Stimulated activated CD8-positive, alpha-beta memory T cell treated with anti-CD3 and anti-CD28 coated beads, Interleukin-7, amount 100 ng/mL, for 1 hour (primary cell): ENCODE data around the gene MCF2L2.

ENCODE experiments used
- DNase-seq, 2 donors: peaks; one replicate each; pipeline ENCODE4 v3.0.0-alpha.2; 2020; ENCODE audit warnings: low read depth in 2 of 2

MCF2L2 gene

DNA sequence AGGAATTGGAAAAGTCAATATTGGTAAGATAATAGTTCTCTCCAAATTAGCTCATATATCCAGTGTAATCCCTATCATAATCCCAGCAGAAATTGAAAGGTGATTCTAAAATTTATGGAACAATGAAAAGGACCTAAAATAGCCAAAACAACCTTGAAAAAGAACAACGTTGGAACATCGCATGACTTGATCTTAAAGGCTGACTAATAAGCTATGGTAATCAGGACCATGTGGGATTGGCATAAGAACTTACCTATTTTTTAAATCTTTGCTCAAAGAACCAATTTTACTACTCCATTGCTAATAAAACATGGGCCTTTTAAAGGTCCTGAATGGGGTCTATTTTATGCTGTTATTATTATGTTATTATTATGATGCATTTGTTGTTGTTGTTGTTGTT, 134.5 kb downstream of the MCF2L2 start:
- DNase-seq: no peak

DNA sequence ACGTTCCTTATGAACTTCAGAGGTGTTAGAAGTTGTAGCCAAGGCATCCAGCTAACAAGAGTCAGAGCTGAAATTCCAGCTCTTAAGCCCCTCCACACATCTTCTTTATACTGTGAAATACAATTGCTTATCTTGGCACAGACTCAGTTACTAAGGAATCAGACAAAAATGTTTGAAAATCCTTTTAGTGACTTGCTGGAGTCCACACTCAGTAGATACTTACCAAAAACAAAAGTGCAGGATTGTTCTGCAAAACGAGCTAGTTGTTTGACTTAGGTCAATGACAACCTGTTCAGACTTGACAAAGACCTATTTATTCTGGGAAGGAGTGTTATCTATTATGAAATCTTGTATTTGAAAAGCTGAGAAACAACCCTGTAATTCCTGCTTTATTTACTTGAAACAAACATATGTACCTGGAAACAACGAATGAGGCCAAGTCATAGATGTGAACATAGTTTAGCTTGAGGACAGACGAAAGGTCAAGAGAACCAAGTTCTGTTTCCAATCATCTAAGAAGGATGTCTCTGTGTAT, 136.9 kb downstream of the MCF2L2 start:
- DNase-seq: no peak

DNA sequence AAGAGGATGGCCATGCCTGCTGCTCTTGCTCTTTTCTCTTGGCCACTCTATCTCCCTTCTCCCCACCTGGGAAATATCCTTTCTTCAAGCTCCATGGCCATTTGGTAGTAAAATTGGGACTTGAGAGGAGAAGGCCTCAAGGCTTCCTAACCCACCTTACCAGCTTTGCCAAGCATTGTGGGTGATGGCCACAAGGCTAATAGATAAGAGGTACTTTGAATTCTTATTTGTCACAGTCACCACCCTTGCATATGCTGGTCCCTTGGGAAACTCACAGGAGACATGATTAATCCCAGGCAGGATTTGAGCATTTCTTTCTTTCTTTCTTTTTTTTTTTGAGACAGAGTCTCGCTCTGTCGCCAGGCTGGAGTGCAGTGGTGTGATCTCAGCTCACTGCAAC, 138.2 kb downstream of the MCF2L2 start:
- no peak for DNase-seq

DNA sequence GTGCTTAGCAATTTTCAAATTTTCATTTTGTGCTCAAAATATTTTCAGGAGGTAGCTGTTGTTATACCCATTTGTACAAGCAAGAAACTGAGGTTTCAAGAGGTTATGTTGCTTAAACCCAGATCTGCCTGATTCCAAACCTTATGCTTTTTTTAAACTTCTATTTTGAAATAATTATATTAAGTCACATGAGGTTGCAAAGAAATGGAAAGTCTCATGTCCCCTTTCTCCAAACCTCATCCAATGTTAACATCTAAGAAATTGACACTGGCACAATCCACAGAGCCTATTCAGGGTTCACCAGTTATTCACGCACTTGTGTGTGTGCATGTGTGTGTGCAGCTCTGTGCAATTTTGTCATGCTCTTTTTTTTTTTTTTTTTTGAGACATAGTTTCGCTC, 140.3 kb downstream of the MCF2L2 start:
- no peak for DNase-seq

DNA sequence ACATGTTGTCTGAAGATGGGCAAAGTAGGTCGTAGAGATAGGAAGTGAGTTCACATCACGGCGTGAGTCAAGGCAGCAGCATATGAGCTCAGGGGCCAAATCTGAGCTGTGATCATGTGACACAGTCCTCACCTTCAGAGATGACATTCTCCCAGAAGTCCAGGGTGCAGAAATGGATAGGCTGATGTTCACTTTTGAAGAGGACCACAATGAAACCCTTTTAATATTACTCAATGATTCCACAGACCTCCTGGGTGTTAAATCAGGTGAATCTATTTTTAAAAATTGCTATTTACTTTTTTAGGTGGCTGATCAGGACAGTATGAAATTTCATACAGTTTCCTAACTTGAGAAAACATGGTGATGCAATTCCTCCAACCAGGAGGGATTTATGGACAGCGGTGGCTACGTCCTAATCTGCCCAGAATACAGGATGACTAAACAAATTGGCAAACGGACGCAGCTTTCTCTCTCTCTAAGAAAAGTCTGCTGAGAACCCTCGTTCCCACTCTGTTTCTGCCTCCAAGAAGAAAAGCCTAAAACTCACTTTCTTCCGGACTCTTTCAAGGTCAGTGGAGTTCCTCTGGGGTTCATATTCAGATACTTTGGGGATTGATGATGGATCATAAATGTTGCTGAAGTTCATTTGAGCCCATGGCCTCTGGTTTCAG, 141.0 kb downstream of the MCF2L2 start:
- DNase-seq: no peak

DNA sequence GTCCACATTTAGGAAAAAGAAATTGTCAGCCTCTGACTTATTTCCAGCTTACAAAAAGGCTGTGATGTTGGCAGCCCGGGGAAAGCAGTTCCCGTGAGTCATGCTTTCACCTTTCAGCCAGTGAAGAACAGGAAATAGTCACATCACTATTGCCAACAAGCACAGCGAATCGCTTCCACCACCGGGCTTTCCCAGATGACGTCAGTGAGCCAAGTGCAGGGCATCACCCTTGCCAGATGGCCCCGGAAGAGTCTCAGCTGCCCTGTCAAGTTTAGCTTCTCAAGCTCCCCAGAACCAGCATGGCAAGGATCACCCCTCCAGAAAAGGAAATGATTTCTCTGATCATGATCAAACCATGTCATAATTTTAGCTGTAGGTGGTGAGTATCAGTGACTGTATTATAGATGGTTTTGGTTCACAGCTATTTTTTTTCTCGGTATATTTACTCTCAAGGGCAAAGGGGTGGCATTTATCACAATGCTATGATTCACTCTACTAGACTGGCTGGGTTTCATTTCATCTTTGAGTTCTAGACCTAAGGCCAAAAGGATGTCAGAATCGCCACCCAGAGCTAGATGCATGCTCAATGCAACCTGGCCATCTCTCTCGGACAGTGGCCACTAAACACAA, 142.5 kb downstream of the MCF2L2 start:
- DNase-seq: peak; percentile 77

DNA sequence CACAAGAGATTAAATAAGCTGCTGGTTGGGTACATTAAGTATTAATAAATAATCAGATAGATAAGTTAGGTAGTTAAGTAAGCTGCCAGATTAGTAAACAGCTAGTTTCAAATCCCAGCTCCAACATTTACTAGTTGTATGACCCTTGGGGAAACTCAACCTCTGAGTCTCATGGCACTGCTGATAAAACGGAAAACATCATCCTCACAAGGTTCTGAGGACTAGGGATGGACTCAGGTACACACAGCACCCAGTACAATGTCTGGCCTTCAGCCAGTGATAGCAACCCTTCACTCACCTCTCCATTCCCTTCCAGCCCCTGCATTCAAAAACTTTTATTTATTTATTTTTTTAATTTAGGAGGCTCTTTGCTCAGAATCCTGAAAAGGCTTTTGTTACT, 143.1 kb downstream of the MCF2L2 start:
- DNase-seq: no peak

DNA sequence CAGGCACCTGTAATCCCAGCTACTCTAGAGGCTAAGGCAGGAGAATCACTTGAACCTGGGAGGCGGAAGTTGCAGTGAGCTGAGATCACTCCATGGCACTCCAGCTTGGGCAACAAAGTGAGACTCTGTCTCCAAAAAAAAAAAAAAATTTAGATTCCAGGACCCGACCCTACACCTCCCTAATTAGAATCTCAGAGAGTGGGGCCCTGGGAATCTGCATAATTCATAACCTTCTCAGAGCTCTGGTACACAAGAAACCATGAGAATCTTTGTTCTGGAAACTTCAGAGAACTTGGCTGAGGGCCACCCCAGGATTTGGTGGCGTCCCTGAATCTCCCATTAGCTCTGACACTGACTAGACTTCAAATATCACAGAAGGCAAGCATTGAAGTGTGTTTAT, 143.8 kb downstream of the MCF2L2 start:
- no peak for DNase-seq

DNA sequence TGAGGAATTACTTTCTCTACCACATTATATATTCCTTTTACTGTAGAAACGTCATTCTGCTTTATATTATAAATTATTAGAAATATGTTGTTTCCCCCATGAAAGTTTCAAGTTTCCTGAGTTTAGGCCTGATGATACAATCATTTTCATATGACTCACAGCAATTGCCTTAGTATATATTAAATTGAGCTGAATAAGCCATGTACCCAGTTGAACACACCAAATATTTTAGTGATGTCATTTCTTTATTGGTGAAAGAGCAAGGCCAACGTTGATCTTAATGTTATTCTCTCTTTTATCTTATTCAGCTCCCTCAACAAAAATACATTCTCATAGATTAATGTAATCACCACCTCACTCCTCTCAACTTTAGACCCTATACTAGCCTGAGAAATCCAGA, 144.5 kb downstream of the MCF2L2 start:
- DNase-seq: no peak

DNA sequence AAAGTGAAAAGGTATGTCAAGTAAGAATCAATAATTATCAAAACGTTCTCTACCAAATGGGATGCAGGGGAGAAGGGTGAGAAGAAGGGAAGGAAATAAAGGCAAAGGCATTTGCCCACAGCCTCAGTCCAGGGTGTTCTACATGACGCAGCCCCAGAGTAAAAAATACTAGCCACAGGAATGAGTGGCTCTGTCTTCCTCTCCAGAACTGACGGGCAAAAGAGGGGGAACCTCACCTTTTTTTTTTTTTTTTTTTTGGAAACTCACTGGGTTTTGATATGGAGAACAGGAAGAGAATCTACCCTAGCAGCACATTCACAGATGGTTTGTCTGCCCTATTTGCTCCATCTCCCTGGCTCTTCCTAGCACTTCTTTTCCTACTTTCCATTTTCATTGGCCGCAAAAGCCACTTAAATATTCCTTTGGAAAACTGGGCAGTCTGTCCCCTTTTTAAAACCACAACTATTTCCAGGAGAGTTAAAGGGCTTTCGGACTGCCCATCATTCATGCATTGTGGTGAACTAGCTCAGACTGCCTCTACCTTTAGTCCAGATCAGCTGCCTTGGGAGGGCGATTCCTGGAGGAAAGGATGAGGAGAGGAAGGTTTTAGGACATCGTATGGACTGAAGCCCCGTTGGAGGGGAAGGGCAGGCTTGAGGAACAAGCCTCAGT, 147.2 kb downstream of the MCF2L2 start:
- no peak for DNase-seq

DNA sequence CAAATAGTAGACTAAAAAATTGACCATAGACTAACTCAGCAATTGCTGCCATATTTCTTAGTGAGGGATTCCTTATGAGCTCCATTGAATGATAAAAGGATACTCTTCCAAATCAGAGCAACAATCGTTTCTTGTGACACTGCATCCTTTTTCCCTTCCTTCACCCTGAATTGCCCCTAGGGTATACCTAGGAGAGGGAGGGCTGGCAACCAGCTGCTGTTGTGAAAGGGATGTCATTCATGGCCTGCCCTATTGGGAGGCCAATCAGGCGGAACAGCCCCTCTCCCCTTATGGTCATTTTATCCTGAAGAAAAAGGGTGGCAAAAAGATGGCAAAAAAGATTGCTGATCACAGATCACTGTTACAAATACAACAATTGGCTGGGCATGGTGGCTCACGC, 149.0 kb downstream of the MCF2L2 start:
- no peak for DNase-seq

DNA sequence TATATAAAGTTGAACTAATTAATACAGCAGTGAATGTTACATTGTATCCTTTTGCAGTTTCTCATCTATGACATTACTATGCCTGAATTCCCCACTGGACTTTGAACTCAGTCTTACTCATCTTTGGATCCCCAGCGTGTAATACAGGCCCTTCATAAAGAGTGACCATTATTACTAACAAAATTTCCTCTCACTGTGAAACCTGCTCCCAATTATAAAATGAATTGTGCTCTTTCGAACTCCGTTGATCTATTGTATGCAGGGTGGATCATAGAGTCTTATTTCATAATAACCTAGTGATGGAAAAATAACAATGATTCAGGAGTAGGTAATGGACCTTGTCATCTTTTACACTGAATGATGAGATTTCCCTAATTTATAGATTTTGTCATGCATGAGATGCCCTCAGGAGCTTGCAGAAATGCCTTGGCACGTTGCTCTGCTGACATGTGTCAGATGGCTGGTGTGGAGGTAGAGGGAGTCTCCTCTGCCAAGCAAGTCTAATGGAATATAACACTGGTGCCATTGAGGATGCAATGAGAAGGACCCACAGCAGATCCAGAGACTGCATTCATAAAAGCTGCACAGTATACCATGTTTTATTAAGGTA, 149.8 kb downstream of the MCF2L2 start:
- no peak for DNase-seq

DNA sequence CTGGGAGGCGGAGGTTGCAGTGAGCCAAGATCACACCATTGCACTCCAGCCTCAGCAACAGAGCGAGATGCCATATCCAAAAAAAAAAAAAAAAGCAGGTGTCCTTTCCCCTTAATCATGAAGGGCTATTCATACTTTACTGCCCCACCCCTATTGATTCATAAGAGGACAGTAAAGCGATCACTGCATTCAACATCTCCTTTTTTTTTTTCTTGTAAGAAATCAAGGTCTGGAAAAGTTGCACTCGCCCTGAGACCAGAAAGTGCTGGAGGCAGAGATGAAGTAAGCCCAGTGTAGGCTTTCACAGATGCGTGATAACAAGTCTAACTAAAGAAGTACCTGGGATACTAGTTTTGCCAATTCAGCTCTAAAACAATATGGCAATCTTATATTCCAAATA, 151.2 kb downstream of the MCF2L2 start:
- DNase-seq: no peak

DNA sequence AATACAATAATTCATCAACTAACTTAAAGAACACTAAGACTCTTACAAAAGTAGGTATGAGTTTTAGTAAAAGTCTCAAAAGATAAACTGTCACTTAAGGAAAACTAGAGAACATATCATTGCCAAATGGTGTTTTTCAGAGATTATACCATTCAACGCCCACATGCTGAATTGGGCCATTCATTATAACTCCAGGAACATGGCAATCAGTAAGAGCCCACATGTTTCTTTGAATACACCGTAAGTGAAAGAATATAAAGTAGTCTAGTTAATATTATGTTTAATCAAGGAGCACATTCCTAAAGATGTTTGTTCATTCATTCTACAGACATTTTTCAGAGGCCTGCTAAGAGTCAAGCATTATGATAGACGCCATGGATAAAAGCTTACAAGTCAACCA, 152.5 kb downstream of the MCF2L2 start:
- no peak for DNase-seq

DNA sequence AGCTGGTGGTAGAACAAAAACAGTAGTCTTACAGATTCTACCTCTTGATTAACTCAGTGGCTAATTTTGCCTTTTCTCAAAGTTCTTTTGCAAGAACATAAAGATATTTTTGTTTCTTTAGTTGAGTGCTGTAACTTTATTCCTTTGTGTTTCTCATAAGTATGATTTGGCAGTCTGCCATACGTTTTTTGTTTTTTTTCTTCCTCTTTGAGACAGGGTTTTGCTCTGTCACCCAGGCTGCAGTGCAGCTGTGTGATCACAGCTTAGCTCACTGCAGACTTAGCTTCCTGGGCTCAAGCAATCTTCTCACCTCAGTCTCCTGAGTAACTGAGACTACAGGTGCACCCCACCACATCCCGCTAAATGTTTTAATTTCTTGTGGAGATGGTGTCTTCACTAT, 153.0 kb downstream of the MCF2L2 start:
- DNase-seq: no peak

DNA sequence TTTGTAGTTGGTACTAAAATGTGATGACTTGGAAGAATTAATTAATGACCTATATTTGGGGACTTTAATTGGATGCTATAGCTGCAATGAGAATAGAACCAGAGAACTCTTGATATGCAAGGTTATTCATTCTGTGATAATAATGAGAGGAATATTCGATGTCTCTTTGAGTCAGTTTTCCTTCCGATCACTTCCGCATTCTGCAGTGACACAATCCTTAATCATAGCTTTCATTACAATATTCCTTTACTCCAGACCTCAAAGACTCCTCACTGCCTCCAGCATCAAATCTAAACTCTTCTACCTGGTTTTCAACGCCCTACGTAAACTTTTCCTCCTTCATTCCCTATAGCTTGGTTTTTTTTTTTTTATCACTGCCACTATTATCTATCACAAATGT, 153.8 kb downstream of the MCF2L2 start:
- no peak for DNase-seq

DNA sequence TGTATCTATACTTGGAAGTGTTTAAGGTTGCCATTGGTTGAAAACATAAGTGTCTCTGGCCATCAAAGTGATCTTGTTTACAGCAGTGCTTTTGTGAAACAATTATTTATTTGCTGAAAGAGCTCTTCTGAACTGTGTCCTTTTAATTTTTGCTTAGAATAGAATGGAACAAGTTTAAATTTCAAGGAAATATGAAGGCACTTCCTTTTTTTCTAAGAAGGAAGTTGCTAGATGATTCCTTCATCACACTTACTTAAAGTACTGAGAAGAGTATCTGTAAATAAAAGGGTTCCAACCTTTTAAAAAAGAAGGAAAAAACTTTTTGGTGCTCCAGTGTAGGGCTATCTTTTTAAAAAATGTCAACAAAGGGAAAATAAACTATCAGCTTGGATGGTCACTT, 155.6 kb downstream of the MCF2L2 start:
- no peak for DNase-seq

DNA sequence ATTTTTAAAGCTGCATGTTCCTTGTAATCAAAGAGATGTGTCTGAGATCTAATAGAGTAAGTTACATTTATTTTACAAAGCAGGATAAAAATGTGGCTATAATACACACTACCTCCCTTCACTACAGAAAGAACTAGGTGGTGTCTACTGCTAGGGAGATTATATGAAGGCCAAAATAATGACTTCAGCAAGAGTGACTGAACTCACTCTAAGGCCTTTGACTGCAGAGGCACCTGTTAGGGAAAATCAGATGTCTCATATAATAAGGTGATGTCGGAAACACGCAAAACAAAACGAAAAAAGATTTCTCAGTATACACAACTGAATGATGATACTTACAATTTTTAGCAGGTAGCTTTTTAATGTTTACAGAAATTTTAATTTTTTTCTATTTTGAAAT, 156.3 kb downstream of the MCF2L2 start:
- no peak for DNase-seq

DNA sequence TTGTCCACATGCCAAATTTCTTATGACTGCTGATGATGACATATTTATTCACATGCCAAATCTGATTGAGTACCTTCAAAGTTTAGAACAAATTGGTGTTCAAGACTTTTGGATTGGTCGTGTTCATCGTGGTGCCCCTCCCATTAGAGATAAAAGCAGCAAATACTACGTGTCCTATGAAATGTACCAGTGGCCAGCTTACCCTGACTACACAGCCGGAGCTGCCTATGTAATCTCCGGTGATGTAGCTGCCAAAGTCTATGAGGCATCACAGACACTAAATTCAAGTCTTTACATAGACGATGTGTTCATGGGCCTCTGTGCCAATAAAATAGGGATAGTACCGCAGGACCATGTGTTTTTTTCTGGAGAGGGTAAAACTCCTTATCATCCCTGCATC, 158.1 kb downstream of the MCF2L2 start:
- DNase-seq: no peak

DNA sequence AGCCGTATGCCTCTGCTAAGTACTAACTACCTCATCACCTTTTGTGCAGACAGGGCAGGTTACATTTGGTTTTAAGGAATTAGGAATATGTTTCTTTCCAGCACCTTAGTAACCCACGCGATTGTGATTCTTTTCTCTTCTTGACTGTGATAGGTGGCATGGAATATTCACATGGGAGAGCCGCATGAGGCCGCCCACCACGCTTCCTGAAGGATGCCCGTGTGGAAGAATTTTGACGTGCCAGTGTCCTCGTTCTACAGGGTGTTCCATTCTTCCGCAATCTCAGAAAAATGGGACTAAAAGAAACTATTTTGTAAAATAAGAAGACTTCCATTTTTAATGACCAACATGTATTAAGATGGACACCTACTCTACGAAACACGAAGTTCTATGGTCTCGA, 159.1 kb downstream of the MCF2L2 start:
- DNase-seq: no peak

DNA sequence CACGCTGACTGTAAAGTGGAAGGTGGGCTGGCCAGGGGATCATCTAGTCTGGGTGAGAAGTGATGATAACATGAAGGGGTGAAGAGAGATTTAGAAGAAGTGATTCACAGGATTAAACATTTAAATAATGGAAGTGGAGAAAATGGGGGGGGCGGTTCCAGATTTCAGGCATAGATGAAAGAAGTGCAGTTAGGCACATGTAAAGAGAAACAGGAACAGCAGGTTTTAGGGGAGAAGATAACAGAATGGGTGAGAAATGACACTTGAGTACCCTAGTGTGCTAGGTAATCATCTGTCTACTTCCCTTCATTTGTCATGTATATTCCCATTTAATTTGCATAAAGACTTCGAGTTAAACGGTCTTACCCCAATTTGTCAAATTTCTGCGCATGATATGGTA, 160.1 kb downstream of the MCF2L2 start:
- no peak for DNase-seq

DNA sequence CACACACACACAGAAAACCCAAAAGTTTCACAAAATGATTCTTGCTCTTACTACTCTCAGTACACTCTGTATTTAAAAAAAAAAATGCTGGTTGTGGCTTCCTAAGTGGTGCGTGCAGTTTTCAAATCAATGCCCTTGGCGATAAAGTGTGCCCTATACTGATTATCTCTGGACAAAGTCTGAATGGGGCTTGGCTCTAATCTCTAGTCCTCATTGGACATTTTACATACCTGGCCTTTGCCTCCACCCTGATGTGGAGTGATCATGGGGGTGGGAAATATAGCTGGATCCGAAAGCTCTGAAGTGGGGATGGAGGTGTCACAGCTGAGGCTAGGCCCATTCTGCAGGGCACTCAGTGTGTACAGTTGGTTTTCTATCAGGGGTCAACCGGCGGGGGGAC, 161.3 kb downstream of the MCF2L2 start:
- DNase-seq: no peak

DNA sequence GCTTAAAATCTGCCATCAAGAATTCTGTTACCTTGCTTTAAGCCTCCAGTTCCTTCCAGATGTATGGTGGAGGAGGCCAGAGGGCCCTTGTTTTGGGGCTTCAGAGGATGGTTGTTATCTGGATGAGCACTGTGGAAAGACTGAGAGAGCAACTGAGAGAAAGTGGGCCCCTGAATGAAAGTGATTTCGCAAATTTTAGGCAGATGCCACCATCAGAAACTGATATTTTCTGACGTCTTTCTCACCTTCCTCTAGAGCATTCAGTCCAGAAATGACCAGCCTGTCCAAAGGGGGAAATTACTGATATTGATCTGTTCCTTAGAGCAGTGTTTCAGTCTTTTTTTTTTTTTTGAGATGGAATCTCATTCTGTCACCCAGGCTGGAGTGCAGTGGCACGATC, 162.0 kb downstream of the MCF2L2 start:
- no peak for DNase-seq
